ENCODE measurements around the gene CDHR1. TPM values are rescaled to one million over a fixed set of nuclear protein-coding genes. Genes with fewer than 3 reads are reported as not detected.

Gene CDHR1
- total and polyA plus RNA-seq, 2 experiments from 2014 or later: 3.2 to 6.6 TPM

DNA sequence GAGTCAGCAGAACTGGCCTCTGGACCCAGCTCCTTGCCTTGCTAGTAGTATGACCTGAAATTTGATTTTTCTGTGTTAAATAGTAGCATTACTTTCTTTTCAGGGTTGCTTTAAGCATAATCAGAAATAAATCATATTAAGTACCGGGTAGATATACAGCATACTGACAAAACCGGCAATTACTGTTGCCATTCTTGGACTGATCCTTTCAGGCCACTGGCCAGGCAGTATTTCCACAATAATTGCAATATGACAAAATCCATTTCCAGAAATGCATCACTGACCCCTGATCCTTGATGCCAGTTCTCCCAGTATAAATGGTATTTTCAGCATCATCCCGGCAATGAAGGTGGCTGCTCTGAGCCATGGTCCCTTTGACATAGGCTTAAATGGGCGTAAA is 40.1 kb downstream of the CDHR1 start:
- H3K4me3 Mint-ChIP-seq: no peak overlapping the region
- H2AFZ ChIP-seq: no peak overlapping the region
- peaks cover 3% of the 10 kb centered on the region; the same call in 1 of the 3 replicates for H3K4me1 Mint-ChIP-seq
- H4K20me1 ChIP-seq (replicated peaks; ENCODE audit: insufficient read depth): no peaks in the 10 kb centered on the region
- DNase-seq (ENCODE audit: low spot score): no peak
- H3K36me3 ChIP-seq (ENCODE audit: insufficient read depth): no peaks in the 10 kb centered on the region
- H3K27me3 Mint-ChIP-seq (ENCODE audit: insufficient read depth, low read depth, poor library complexity): peaks cover 10% of the 10 kb centered on the region
- no peak for TF ChIP-seq POLR2AphosphoS5 (IDR thresholded peaks at IDR 0.05; ENCODE audit: low read depth)
- TF ChIP-seq STAT1 (IDR thresholded peaks at IDR 0.05; ENCODE audit: unreplicated experiment): no peak
- TF ChIP-seq EZH2phosphoT487 (IDR thresholded peaks at IDR 0.05; ENCODE audit: unreplicated experiment): no peak
- TF ChIP-seq, protein P1, sequence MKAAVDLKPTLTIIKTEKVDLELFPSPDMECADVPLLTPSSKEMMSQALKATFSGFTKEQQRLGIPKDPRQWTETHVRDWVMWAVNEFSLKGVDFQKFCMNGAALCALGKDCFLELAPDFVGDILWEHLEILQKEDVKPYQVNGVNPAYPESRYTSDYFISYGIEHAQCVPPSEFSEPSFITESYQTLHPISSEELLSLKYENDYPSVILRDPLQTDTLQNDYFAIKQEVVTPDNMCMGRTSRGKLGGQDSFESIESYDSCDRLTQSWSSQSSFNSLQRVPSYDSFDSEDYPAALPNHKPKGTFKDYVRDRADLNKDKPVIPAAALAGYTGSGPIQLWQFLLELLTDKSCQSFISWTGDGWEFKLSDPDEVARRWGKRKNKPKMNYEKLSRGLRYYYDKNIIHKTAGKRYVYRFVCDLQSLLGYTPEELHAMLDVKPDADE (IDR thresholded peaks at IDR 0.05): no peak
- TF ChIP-seq CREB1 (CRISPR knock-in tag; IDR thresholded peaks at IDR 0.05; ENCODE audit: low read depth): no peak
- TF ChIP-seq, protein P2, sequence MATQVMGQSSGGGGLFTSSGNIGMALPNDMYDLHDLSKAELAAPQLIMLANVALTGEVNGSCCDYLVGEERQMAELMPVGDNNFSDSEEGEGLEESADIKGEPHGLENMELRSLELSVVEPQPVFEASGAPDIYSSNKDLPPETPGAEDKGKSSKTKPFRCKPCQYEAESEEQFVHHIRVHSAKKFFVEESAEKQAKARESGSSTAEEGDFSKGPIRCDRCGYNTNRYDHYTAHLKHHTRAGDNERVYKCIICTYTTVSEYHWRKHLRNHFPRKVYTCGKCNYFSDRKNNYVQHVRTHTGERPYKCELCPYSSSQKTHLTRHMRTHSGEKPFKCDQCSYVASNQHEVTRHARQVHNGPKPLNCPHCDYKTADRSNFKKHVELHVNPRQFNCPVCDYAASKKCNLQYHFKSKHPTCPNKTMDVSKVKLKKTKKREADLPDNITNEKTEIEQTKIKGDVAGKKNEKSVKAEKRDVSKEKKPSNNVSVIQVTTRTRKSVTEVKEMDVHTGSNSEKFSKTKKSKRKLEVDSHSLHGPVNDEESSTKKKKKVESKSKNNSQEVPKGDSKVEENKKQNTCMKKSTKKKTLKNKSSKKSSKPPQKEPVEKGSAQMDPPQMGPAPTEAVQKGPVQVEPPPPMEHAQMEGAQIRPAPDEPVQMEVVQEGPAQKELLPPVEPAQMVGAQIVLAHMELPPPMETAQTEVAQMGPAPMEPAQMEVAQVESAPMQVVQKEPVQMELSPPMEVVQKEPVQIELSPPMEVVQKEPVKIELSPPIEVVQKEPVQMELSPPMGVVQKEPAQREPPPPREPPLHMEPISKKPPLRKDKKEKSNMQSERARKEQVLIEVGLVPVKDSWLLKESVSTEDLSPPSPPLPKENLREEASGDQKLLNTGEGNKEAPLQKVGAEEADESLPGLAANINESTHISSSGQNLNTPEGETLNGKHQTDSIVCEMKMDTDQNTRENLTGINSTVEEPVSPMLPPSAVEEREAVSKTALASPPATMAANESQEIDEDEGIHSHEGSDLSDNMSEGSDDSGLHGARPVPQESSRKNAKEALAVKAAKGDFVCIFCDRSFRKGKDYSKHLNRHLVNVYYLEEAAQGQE (IDR thresholded peaks at IDR 0.05; ENCODE audit: unreplicated experiment): no peak
- no peak for TF ChIP-seq ZNF331 (CRISPR knock-in tag; IDR thresholded peaks at IDR 0.05; ENCODE audit: low read depth)
- TF ChIP-seq, protein P3, sequence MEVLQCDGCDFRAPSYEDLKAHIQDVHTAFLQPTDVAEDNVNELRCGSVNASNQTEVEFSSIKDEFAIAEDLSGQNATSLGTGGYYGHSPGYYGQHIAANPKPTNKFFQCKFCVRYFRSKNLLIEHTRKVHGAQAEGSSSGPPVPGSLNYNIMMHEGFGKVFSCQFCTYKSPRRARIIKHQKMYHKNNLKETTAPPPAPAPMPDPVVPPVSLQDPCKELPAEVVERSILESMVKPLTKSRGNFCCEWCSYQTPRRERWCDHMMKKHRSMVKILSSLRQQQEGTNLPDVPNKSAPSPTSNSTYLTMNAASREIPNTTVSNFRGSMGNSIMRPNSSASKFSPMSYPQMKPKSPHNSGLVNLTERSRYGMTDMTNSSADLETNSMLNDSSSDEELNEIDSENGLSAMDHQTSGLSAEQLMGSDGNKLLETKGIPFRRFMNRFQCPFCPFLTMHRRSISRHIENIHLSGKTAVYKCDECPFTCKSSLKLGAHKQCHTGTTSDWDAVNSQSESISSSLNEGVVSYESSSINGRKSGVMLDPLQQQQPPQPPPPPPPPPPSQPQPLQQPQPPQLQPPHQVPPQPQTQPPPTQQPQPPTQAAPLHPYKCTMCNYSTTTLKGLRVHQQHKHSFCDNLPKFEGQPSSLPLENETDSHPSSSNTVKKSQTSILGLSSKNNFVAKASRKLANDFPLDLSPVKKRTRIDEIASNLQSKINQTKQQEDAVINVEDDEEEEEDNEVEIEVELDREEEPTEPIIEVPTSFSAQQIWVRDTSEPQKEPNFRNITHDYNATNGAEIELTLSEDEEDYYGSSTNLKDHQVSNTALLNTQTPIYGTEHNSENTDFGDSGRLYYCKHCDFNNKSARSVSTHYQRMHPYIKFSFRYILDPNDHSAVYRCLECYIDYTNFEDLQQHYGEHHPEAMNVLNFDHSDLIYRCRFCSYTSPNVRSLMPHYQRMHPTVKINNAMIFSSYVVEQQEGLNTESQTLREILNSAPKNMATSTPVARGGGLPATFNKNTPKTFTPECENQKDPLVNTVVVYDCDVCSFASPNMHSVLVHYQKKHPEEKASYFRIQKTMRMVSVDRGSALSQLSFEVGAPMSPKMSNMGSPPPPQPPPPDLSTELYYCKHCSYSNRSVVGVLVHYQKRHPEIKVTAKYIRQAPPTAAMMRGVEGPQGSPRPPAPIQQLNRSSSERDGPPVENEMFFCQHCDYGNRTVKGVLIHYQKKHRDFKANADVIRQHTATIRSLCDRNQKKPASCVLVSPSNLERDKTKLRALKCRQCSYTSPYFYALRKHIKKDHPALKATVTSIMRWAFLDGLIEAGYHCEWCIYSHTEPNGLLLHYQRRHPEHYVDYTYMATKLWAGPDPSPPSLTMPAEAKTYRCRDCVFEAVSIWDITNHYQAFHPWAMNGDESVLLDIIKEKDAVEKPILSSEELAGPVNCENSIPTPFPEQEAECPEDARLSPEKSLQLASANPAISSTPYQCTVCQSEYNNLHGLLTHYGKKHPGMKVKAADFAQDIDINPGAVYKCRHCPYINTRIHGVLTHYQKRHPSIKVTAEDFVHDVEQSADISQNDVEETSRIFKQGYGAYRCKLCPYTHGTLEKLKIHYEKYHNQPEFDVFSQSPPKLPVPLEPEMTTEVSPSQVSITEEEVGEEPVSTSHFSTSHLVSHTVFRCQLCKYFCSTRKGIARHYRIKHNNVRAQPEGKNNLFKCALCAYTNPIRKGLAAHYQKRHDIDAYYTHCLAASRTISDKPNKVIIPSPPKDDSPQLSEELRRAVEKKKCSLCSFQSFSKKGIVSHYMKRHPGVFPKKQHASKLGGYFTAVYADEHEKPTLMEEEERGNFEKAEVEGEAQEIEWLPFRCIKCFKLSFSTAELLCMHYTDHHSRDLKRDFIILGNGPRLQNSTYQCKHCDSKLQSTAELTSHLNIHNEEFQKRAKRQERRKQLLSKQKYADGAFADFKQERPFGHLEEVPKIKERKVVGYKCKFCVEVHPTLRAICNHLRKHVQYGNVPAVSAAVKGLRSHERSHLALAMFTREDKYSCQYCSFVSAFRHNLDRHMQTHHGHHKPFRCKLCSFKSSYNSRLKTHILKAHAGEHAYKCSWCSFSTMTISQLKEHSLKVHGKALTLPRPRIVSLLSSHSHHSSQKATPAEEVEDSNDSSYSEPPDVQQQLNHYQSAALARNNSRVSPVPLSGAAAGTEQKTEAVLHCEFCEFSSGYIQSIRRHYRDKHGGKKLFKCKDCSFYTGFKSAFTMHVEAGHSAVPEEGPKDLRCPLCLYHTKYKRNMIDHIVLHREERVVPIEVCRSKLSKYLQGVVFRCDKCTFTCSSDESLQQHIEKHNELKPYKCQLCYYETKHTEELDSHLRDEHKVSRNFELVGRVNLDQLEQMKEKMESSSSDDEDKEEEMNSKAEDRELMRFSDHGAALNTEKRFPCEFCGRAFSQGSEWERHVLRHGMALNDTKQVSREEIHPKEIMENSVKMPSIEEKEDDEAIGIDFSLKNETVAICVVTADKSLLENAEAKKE (CRISPR knock-in tag; IDR thresholded peaks at IDR 0.05): no peak
- no peak overlapping the region for H3K4me3 ChIP-seq
- no peaks in the 10 kb centered on the region for H3F3A ChIP-seq (replicated peaks; ENCODE audit: low read depth)
- peaks cover 12% of the 10 kb centered on the region; the same call in 1 of the 2 replicates for H3K27me3 ChIP-seq (ENCODE audit: insufficient read depth)
- no peaks in the 10 kb centered on the region; the same call in 1 of the 2 replicates for H3K4me1 ChIP-seq (ENCODE audit: insufficient read depth)
- peaks cover under 1% of the 10 kb centered on the region; the same call in 1 of the 2 replicates for H3K9me2 ChIP-seq (ENCODE audit: insufficient read depth)
- no peaks in the 10 kb centered on the region for H3K79me2 ChIP-seq (replicated peaks; ENCODE audit: insufficient read depth)
- H3K9me3 Mint-ChIP-seq: no peaks in the 10 kb centered on the region
- no peak overlapping the region for H3K27ac Mint-ChIP-seq
- H3K27ac ChIP-seq (ENCODE audit: low read depth): no peak overlapping the region
- H3K36me3 Mint-ChIP-seq (ENCODE audit: low read depth): no peaks in the 10 kb centered on the region
- no peak overlapping the region for H3K4me2 ChIP-seq
- no peak for ATAC-seq

Measured in GM23338 (cell line).